ENCODE data around the gene ADGRG3.

DNA sequence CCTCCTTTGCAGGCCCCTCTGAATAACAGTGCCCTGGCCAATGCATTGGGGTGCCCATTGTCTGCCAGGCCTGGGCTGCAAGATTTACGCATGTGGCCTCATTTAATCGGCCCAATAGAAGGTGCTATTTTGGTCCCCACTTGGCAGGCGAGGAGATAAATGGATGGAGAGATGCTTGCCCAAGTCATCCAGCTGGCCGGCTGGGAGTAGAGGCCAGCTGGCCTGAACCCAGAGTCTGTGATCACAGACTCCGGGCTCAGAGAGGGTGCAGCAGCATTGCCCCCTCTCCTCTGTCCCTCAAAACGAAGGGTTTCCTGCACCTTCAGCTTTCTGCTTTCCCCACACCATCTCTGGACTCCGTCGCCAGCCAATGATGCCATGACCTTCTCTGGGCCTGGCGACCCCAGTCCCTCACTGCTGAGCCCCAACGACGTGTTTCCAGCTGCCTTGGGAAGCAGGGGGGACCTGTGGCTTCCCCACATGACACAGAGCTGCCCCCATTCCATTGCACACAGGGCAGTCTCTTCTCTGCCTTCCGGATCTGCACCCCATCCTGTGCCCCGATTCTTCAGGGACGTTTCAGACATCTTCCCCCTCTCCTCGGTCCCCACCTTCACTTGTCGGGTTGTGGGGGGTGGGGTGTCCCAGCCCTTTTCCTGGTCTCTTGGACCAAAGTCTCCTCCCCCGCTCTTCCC is 43.2 kb upstream of the ADGRG3 start:
- TF ChIP-seq POLR2A (IDR thresholded peaks at IDR 0.05; ENCODE audit: borderline replicate concordance, extremely low read depth, insufficient read depth, insufficient read length) (no peak), SP1 (IDR thresholded peaks at IDR 0.05; ENCODE audit: low read depth) (no peak), MAX (IDR thresholded peaks at IDR 0.05) (no peak), JUND (IDR thresholded peaks at IDR 0.05) (no peak), REST (IDR thresholded peaks at IDR 0.05; ENCODE audit: low read depth) (no peak), POLR2AphosphoS5 (IDR thresholded peaks at IDR 0.05; ENCODE audit: low read depth, low read length) (no peak), SIN3A (IDR thresholded peaks at IDR 0.05; ENCODE audit: low read depth) (no peak)
- TF ChIP-seq, protein P1, sequence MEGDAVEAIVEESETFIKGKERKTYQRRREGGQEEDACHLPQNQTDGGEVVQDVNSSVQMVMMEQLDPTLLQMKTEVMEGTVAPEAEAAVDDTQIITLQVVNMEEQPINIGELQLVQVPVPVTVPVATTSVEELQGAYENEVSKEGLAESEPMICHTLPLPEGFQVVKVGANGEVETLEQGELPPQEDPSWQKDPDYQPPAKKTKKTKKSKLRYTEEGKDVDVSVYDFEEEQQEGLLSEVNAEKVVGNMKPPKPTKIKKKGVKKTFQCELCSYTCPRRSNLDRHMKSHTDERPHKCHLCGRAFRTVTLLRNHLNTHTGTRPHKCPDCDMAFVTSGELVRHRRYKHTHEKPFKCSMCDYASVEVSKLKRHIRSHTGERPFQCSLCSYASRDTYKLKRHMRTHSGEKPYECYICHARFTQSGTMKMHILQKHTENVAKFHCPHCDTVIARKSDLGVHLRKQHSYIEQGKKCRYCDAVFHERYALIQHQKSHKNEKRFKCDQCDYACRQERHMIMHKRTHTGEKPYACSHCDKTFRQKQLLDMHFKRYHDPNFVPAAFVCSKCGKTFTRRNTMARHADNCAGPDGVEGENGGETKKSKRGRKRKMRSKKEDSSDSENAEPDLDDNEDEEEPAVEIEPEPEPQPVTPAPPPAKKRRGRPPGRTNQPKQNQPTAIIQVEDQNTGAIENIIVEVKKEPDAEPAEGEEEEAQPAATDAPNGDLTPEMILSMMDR (IDR thresholded peaks at IDR 0.05 in 2 of 3, conservative IDR thresholded peaks at IDR 0.05 in 1 of 3; ENCODE audit: borderline replicate concordance in 1 of 3, insufficient read depth in 1 of 3, low read depth in 2 of 3, low read length in 2 of 3), result no peak

Measured in HCT116 (cell line).